Measurements from ENCODE around the gene SUPT7L. TPM values are rescaled to one million over a fixed set of nuclear protein-coding genes. Genes with fewer than 3 reads are reported as not detected.

The SUPT7L gene
- total and polyA plus RNA-seq, 2 of the 4 experiments (the other 2 are of a cell fraction): 16.7 to 33.4 TPM

GRCh38 chr2:27613985-27614384 lies 49.4 kb downstream of the SUPT7L start:
- Histone ChIP-seq H2BK20ac (ENCODE audit: low read depth, low read length) (no peak overlapping the region), H4K5ac (ENCODE audit: low read depth, low read length) (no peak overlapping the region), H2AK5ac (ENCODE audit: low read depth, low read length) (no peak overlapping the region), H2BK15ac (ENCODE audit: low read depth, low read length) (no peak overlapping the region), H4K8ac (ENCODE audit: low read depth in 2 of 2, low read length in 2 of 2) (no peak overlapping the region), H3K9ac (ENCODE audit: low read depth, low read length) (no peak overlapping the region), H3K4me2 (ENCODE audit: low read depth, low read length) (no peak overlapping the region), H3K4ac (ENCODE audit: low read depth, low read length) (no peak overlapping the region), H3K9me3 (ENCODE audit: control insufficient read depth, insufficient read depth, low read length) (no peaks in the 10 kb centered on the region), H3K79me1 (ENCODE audit: low read depth in 1 of 2, low read length in 2 of 2) (peaks cover 8 to 22% of the 10 kb centered on the region in 2 experiments), H3K27ac (ENCODE audit: insufficient read depth, low read length) (no peak overlapping the region), H2AFZ (replicated peaks; ENCODE audit: low read length, poor library complexity) (no peak overlapping the region), H3K14ac (replicated peaks; ENCODE audit: low read depth, low read length) (no peak overlapping the region), H3K27me3 (ENCODE audit: control insufficient read depth, insufficient read depth, low read length) (no peaks in the 10 kb centered on the region), H3K18ac (ENCODE audit: low read depth, low read length) (no peak overlapping the region), H3K9me1 (ENCODE audit: insufficient read depth, low read length) (no peaks in the 10 kb centered on the region), H2BK5ac (ENCODE audit: low read depth, low read length, poor library complexity, severe bottlenecking) (no peak overlapping the region), H2AK9ac (replicated peaks; ENCODE audit: low read depth, low read length, poor library complexity) (no peak overlapping the region), H3K23ac (ENCODE audit: low read depth, low read length) (no peak overlapping the region), H4K20me1 (ENCODE audit: insufficient read depth, low read length) (no peaks in the 10 kb centered on the region), H3K4me3 (ENCODE audit: insufficient read depth, low read depth, low read length) (no peak overlapping the region), H4K91ac (ENCODE audit: insufficient read depth, low read depth, low read length) (no peak overlapping the region), H3K56ac (ENCODE audit: extremely low read depth, insufficient read depth, low read length) (no peak overlapping the region), H3K36me3 (ENCODE audit: control insufficient read depth, insufficient read depth, low read length) (peaks cover 37% of the 10 kb centered on the region), H2BK120ac (ENCODE audit: low read depth, low read length) (no peak overlapping the region), H3K4me1 (ENCODE audit: control insufficient read depth, insufficient read depth, low read length) (no peaks in the 10 kb centered on the region)
- BruUV-seq (replicated peaks): no TSS peak
- no peak for ATAC-seq (ENCODE audit: low read depth)
- WGBS, 2 experiments (ENCODE audit: extremely low coverage in 2 of 2, insufficient read length in 1 of 2): no CpG with 5 or more reads among the region's 2 CpGs
- dilution Hi-C loops (cut with HindIII; ENCODE audit: low sequenced_read_pairs, unreplicated experiment) (no loop called here), intact Hi-C loops (cut with micrococcal nuclease) (no loop called here), in situ Hi-C loops (cut with MboI; ENCODE audit: low sequenced_read_pairs) (no loop called here)
- POLR2A ChIA-PET (ENCODE audit: unreplicated experiment): no interaction called here
- DNase-seq: no peak
- no peak for TF ChIP-seq RCOR1 (IDR thresholded peaks at IDR 0.05; ENCODE audit: insufficient replicate concordance, low read length)
- no peak for TF ChIP-seq MXI1 (IDR thresholded peaks at IDR 0.05; ENCODE audit: borderline replicate concordance, low read depth, low read length)
- CTCF ChIA-PET: no interaction called here
